Measurements from ENCODE around the gene ARHGAP22.
"Not testable (repeated sequence)": the region's sequence is repeated elsewhere in the genome, so short reads cannot be mapped to it uniquely, and the experiment has no call there.

ARHGAP22 gene

DNA sequence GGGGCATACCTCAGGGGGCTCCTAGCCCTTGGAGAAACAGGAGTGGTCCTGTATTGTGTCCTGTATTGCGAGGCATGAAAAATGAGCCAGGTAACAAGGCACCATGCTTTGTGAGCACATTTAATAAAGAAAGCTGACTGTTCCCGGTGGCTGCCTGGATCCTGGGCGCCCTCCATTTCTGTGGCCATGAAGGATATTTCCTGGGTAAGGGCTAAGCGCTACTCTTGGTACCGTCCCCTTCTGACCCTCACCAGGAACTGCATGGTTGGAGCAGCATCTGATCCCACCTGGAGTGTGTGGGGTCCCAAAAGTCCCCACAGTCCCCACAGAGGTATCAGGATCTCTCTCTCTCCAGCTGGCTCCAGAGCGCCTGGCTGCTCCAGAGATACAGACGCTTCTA, 158.9 kb downstream of the ARHGAP22 start:
- DNase-seq: no peak

DNA sequence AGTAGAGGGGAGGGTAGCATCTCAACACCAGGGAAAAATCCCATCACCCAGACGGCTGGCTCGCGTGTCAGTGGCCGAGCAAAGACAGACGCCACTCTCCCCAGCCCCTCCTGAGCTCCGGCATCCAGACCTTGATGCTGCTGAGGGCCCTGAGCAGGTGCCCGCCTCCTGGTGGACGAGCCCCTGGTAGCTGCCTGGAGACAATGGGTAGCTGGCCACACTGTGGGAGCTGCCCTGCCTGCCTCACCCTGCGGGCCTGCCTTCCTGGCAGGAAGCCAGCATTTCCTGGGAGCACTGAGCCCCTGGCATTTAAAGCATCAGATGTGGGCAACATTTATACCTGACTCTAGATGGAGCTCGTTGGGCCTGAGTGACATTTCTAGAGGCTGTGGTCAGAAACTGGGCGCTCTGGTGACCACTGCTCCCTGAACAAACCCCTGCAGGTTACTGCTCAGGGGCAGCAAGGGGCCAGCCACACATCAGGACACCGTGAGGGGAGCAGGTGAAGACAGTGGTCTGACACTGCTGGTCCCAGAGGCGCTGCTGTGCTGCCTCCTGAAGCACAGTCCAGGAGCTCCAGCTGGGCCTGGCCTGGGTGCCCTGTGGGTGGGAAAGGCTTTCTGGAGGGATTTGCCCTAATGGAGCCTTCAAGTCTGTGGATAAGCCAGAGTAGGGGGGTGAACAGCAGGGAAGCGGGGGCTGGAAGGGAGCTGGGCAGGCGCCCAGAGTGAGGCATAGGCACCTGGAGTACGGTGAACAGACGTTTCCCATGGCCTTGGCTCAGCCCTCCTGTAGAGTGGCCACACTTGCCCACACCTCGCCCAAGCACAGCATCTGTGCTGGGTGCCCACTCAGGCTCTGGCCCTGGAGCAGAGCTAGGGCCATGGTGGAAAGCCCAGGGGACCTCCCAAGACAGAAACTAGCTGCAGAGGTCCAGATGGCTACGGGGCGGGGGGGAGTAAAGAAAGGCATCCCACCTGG, 159.7 kb downstream of the ARHGAP22 start:
- peak; percentile 25 for DNase-seq

DNA sequence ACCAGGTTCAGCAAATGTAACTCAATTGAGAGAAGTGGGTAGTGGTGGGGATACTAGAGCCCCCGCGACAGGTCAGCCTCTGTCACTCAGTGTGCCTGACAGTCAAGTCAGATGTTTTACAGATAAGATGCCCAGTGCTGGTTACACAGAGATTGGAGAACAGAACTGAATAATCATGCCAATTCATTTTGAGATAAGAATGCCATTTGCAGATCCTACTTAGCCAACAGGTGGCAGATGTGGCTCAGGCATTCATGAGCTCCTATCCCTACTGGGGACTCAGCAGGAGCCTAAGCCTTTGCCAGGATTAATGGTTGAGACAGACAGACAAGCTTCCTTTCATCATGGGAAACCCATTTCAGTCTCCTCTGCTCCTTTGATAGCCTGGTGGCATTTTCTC, 160.6 kb downstream of the ARHGAP22 start:
- peak; percentile 66 for DNase-seq

DNA sequence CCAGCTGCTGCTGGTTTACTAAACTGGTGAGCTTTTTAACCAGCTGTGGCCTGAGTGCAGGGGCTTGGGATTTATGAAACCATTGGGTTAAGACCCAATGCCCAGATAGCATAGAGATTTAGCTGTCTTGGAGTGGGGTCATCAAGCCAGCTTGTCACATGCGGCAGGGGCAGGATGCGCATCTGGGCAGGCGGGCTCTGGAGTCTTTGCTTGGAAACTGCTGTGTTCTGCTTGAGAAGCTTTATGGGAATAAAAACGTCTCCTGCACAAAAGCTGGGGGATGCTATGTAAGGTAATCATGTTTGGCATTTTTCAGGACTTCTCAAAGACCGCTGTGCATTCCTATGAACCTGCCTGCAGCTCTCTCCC, 162.1 kb downstream of the ARHGAP22 start:
- DNase-seq: no peak

DNA sequence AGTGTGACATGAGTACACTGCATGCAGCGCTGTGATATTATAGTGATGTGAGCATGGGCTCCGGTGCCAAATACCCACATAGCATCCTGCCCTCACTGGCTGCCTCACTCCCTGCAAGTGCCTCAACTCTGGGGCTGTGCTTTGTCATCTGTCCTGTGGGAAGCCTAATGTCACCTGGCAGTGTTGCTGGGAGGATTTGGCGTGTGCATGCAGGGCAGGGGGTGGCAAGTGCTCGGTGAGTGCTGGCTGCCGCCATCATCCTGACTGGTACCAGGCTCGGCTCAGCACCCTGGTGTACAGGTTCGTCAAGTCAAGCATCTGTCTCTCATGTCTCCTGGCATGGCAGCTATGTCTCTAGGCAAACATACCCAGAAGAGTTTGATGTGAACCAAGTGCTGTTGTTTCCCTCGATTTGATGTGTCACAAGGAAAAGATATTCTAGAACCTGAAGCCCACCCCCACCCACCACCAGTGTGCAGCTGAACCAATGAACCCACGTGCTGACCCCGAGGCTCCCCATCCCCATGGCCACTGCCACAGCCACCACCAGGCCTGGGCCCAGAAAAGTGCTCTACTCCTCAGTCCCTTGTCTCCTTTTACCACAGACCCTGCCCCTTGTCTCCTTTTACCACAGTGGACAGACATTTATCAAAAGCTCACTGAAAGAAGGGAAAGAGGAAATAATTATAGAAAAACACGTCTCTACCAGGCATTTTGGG, 162.6 kb downstream of the ARHGAP22 start:
- DNase-seq: no peak

DNA sequence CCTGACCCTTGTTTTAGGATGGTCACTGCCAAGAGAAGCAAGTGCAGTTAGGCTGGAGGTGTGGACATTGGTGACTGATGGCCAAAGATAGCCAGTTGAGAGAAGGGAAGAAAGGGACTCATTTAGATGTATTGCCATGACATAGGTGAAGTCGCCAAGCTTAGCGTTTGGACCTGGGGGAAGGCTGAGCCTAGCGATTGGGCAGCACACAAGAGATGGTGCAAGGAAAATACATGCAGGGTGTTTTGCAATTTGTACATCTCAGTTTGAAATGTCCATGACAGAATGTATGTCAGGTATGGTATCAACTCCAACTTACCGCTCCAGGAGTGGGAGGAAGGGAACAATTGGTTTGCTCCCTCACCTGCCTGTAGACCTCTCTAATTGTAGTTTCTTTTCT, 164.1 kb downstream of the ARHGAP22 start:
- no peak for DNase-seq

DNA sequence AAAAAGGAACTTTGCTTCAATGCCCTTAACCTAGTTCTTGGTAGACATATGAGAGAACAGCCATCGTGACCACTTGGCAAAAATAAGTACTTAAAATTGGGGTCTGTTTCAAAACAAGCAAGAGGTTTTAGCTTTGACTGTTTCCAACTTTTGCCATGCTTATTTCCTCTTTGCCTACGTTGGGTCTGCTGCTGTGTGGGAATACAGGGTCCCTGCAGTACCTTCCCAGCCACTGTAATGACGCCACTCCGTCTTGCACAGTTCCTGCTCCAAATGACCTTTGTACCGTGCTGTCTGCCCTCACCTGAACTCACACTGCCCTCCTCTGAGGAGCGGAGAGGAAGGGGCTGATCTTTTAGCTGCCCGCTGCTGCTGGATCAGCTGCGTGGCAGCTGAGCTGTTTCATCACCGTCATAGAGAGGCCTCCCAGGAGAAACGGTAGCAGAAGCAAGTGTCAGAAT, 165.3 kb downstream of the ARHGAP22 start:
- DNase-seq: peak; percentile 96

DNA sequence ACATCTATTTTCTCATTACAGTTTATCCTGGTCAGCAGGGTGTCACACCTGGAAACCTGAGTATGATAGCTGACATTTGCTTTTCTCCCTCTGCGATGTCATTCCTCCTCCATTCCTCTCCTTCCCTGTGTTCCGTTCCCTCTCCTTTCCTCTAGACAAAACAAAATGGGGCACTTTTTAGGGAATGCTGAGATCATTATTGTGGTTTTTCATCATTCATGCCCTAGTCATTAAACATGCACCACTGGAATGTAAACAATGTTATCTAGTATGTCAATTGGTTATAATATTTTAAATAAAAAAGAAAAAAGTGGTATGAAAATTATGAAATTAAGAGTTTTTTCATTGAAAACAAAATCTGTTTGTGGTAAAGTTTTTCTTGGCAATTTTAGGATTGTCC, 165.8 kb downstream of the ARHGAP22 start:
- DNase-seq: peak; percentile 47

DNA sequence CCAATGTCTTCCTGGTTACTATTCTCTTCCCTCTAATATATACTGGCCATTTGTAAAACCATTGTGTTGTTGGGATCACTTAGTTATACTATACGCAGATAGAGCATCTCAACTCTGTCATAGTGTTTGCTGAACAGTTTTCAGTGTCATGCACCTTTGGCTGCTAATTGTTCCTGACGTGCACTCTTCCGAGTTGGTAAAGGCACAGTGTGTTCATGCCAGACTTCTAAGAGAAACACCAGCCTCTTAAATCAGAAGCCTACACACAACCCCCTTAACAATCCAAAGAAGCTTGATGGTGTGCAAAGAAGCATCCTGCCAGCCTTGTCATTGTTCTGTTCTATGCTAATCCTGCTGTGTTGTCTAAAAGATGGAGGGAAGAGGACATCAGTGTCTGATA, 167.3 kb downstream of the ARHGAP22 start:
- DNase-seq: peak; percentile 86

DNA sequence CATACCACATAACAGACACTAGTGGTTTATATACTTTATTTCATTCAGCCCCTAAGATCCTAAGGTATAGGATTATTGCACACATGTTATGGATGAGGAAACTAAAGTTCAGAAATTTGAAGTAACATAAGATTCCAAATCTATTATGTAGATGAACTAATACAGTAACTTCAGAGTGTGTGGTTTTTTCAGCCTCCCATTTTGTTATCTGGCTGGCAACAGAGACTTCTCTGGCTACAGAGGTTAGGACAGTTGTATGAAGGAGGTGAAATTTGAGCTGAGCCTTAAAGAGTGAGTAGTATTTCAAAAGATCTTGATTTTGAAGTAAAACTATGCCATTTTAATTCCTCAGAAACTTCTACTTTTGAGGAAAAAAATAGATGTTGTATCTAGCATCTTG, 173.0 kb downstream of the ARHGAP22 start:
- no peak for DNase-seq

DNA sequence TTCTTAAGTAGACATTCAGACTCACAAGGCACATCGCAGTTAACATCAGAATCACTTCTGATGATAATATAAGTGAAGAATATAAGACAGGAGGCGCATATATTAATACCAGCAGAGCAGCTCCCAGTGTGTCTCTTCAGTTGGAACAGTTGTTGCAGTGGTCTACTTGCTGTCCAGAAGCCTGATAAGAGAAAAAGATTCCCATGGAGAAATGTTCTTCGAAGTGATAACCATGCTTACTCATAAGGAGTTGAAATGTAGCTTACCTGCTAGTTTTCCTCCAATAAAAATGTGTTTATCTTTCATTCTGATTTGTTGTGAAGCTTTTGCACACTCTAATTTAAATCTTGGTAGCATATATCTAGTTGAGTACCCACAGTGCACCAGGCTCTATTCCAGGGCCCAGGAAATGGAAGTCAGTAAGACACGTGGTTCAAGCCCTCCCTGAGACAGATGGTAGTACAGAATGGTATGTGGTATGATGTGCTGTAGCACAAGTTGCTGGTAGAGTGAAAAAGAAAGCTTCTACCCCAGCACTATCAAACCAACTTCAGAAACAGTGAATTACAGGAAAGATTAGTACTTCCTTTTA, 174.4 kb downstream of the ARHGAP22 start:
- no peak for DNase-seq

DNA sequence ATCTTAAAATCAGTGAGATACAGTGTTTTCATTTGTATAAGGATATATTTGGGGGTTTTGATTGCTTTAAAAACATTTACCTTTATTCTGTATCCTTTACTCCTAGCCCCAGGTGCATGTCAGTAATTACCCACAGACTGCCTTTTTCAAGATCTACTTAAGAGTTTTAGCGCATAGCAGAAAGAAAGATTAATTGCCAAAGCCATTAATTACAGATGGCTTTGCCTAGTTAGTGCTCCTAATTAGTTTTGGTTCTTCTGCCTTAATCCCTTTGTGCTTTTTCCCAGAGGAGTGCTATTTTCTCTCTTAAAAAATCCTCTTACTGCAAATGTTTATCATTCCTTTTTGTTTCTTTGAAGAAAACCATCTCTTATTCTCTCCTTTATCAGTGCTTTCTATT, 175.6 kb downstream of the ARHGAP22 start:
- no peak for DNase-seq

DNA sequence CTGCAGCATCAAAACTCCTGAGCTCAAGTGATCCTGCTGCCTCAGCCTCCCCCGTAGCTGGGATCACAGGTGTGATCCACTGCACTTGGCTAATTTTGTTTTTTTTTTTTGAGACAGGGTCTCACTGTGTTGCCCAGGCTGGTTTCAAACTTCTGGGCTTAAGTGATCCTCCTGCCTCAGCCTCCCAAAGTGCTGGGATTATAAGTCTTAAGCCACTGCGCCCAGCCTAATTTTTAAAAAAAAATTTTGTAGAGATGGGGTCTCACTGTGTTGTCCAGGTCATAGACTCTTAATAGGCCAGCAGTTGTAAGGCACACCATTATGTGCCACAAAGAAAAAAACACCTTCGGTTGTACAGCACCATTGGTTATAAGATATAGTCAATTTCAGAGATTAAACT, 176.0 kb downstream of the ARHGAP22 start:
- DNase-seq: no peak

DNA sequence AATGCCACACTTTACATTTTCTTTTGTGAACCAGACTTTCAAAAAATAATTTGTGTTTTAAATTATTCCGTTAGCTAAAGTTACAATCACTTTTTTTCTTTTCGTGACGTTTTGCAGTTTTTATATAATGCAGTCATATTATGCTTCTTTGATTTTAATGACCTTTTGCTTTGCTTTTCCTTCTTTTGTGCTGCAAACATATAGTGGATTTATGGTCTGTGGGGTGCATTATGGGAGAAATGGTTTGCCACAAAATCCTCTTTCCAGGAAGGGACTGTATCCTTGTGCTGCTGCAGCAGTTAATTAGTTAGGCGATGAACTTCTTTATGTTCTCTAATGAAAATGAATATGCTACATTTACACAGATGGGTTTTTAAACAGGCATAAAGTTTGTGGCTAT, 181.0 kb downstream of the ARHGAP22 start:
- no peak for DNase-seq

DNA sequence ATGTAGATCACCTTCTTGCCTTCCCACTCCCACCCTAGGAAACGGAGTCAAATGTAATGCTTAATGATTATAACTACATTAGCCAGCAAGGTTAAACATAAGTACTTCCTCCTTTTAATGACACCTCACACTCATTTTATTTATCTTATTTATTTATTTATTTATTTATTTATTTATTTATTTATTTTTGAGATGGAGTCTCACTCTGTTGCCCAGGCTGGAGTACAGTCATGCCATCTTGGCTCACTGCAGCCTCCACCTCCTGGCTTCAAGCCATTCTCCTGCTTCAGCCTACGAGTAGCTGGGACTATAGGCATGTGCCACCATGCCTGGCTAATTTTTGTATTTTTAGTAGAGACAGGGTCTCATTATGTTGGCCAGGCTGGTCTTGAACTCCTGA, 183.0 kb downstream of the ARHGAP22 start:
- DNase-seq: not testable (repeated sequence)

DNA sequence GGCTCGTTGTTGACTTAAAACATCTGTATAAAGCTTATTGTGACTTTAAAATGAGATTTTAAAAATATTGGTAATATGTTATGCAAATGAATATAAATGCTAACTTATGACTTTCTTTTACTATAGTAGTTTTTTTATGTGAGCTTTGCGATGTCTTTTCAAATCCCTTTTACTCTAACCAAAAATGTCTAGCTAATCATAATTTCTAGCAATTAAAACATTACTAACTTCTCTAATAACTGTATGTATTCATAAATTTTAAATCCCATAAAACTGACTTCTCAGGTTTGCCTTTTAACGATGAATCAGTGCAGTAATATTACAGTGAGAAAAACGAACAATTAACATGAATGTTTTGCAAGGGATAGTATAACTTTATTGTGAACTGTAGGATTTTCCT, 185.2 kb downstream of the ARHGAP22 start:
- DNase-seq: no peak

DNA sequence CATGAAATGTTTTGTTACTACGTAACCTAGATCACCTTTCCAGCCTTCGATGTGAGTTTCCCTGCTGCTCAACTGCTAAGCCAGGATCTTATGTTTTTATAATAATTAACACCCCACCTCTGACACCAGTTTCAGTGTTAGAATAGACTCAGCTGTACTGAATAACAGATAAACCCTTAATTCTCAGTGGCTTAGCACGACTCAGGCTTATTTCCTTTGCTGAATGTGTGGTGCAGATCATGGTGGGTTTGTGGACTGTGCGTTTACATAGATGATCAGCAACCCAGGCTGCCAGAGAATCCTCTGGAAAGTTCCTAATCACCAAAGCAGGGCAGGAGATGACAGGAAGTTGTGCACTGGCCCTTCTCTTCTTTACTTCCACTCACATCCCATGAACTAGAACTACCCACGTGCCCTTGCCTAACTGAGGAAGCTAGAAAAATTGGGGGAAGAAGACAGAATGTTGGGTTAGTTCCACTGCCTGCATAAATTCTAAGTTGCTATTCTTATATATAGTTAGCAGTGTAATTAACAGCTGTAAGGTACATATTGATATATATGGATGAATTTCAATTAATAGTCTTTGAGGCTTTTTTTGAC, 186.6 kb downstream of the ARHGAP22 start:
- DNase-seq: no peak

DNA sequence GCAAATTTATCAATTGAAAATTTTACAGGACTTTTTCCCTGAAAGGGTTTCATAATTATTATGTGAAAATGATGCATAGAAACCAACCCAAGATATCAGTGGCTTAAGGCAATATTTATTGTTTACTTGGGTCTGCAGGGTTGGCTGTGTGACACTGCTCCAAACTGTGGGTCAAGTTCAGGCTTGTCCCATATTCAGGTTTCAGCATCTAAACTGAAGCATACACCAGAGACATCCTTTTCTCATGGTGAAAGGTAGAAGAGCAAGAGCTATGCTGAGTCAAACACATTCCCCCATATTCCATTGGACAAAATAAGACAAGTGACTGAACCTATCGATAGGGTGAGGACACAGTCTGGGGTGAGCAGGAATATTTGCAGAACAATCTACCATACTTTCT, 187.5 kb downstream of the ARHGAP22 start:
- DNase-seq: no peak

DNA sequence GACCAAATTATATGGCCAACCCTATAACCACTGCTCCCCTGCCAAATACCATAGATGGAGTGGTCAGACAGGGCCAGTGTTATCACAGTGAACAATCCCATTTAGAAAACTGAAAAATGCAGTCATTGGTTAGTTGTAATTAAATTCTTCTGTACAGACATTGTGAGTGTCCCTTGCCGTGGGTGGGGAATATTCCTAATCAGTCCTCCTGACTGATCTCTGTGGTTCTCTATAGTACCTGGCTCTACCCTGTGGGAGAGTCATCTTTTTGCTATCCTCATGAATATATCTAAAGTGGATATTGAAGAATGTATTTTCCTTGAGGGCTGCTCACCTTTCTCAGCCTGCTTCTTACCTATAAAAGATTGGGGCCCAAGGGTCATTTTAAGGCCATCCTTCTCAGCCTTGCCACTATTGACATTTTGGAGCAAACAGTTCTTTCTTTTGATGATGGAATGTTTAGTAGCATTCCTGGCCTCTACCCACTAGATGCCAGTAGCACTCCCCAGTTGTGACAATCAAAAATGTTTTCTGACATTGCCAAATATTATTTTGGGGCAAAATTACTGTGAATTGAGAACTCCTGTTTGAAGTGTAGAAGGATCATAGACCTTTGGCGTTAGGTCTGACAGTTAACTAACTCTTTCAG, 188.2 kb downstream of the ARHGAP22 start:
- no peak for DNase-seq

DNA sequence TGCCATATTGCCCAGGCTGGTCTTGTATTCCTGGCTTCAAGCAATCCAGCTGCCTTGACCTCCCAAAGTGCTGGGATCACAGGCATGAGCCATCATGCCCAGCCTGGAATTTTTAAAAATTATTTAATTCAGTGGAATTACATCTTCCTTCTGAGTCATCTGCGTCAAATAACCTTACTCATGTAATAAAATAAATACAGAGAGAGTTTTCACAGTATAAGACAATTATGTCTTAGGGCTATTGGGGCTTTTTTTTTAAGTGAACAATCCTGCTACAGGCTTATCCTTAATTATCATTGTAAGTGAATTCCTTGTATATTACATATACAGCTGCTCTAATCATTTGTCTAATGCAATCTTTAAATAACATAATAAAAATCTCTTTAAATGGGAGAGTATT, 190.1 kb downstream of the ARHGAP22 start:
- no peak for DNase-seq

DNA sequence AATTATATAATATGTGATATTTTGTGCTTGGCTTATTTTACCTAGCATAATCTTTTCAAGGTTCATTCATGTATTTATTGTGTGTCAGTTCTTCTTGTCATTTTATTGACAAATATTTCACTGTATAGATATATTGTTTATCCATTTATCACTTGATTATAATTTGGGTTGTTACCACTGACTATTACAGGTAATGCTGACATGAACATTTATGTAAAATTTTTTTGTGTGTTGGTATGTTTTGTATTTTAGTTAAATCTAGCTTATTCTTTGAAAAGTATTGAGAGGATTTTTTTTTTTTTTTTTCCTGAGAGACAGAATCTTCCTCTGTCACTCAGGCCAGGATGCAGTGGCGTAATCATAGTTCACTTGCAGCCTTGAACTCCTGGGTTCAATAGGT, 190.7 kb downstream of the ARHGAP22 start:
- DNase-seq: no peak

DNA sequence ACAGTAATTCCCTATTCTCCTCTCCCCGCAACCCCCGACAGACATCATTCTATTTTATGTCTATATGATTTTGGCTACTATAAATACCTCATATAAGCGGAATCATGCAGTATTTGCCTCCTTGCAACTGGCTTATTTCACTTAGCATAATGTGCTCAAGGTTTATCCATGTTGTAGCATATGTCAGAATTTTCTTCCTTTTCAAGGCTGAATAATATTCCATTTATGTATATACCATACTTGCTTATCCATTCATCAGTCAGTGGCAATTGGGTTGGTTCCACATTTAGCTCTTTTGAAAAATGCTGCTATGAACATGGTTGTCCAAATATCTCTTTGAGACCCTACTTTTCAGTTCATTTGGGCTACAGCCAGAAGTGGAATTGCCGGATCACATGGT, 191.9 kb downstream of the ARHGAP22 start:
- no peak for DNase-seq

DNA sequence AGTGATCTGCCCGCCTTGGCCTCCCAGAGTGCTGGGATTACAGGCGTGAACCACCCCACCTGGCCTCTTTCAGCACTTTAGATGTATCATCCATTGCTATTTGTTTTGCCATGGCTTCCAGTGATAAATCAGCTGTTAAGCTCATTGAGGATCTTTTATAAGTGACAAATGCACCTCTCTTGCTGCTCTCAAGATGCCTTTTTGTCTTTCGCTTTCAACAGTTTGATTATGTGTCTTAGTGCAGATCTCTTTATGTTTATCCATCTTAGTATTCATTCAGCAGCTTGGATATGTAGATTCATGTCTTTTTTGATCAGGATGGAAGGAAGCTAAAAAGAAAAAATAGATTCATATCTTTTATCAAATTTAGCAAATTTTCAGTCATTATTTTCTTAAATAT, 192.8 kb downstream of the ARHGAP22 start:
- no peak for DNase-seq
